HG03060 (cell line): ENCODE data around the gene HHAT.

ENCODE experiments used
- ATAC-seq: cut with Tn5 transposase; IDR thresholded peaks from one replicate; pipeline ENCODE4 v1.9.1; 2021; ENCODE audit warnings: low read depth, moderate number of reproducible peaks; ENCODE audit not compliant: unreplicated experiment

Gene HHAT

GRCh38 chr1:210663730-210664573 lies 335.2 kb downstream of the HHAT start:
- ATAC-seq, result no peak

- ATAC-seq, result no peak
These were observed 341.2 kb downstream of the HHAT start for GRCh38 chr1:210669951-210670350.

- ATAC-seq, result no peak
These were observed 345.4 kb downstream of the HHAT start for GRCh38 chr1:210674151-210674550.

GRCh38 chr1:210676539-210676938 lies 347.8 kb downstream of the HHAT start:
- ATAC-seq, result no peak

- no peak for ATAC-seq
These were observed 348.8 kb downstream of the HHAT start for GRCh38 chr1:210677533-210677932.

GRCh38 chr1:210678306-210678705 lies 349.6 kb downstream of the HHAT start:
- ATAC-seq, result no peak

GRCh38 chr1:210681158-210681557 lies 352.5 kb downstream of the HHAT start:
- no peak for ATAC-seq

GRCh38 chr1:210683403-210684047 lies 354.8 kb downstream of the HHAT start:
- no peak for ATAC-seq

- peak; percentile 69 for ATAC-seq
These were observed 356.0 kb downstream of the HHAT start for GRCh38 chr1:210684466-210685294.

- ATAC-seq, result no peak
These were observed 356.6 kb downstream of the HHAT start for GRCh38 chr1:210685295-210685650.

- ATAC-seq, result no peak
These were observed 358.1 kb downstream of the HHAT start for GRCh38 chr1:210686841-210687240.

- no peak for ATAC-seq
These were observed 359.0 kb downstream of the HHAT start for GRCh38 chr1:210687582-210688279.

- no peak for ATAC-seq
These were observed 360.0 kb downstream of the HHAT start for GRCh38 chr1:210688512-210689234.

GRCh38 chr1:210689826-210690225 lies 361.1 kb downstream of the HHAT start:
- no peak for ATAC-seq

GRCh38 chr1:210690236-210690635 lies 361.5 kb downstream of the HHAT start:
- no peak for ATAC-seq

GRCh38 chr1:210691039-210691610 lies 362.4 kb downstream of the HHAT start:
- no peak for ATAC-seq

GRCh38 chr1:210692796-210693195 lies 364.1 kb downstream of the HHAT start:
- ATAC-seq, result no peak

- ATAC-seq, result no peak
These were observed 366.3 kb downstream of the HHAT start for GRCh38 chr1:210695026-210695425.

- ATAC-seq, result peak; percentile 98
These were observed 368.0 kb downstream of the HHAT start for GRCh38 chr1:210696709-210697108.

GRCh38 chr1:210697185-210697584 lies 368.5 kb downstream of the HHAT start:
- ATAC-seq, result no peak
